AG10803 (cell line): ENCODE results near the gene TWSG1.
A peak's percentile ranks its signal among the peaks of the same experiment; 100 is the strongest.

ENCODE experiments used
- DNase-seq: peaks from one replicate; pipeline ENCODE4 v3.0.0; 2010; ENCODE audit warnings: low read depth
- H3K4me3 ChIP-seq: 2 replicates; pipeline ENCODE4 v1.5.1; 2011; ENCODE audit warnings: mild to moderate bottlenecking, low read length, control low read depth
- TF ChIP-seq, protein P1 (sequence below): conservative IDR thresholded peaks from 2 replicates; pipeline ENCODE4 v1.5.1; 2011; ENCODE audit warnings: mild to moderate bottlenecking, low read length, control low read depth, inconsistent platforms

TWSG1 gene

DNA sequence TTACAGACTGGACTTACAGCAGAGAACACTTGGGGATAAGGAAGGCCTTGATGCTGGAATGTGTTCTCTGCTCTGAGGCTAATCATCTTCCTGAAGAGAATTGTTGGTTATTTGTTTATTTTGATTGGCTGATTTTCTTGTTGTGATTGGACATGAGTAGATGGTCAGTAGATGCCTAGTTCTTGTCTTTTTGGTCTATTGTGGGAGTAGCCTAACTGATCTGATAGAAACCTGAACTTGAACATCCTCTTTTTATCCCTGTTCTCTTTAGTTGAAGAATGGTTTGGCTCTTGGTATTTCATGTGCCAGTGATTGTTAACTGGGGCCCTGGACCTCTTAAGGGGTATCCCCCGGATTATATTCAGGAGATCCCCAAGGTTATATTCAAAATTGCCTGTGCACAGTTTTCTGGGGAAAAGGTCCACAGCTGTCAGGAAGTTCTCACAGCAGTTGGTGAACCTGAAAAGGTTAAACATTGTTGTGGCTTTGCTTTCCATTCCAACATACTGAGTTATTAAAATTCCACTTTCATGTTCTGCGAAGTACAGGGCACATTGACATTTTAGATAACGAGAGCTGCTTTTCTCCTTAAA lies 13.6 kb downstream of the TWSG1 start:
- no peak overlapping the region; the same call in 1 of the 2 replicates for H3K4me3 ChIP-seq
- peak; percentile 34 for DNase-seq
- TF ChIP-seq, protein P1, sequence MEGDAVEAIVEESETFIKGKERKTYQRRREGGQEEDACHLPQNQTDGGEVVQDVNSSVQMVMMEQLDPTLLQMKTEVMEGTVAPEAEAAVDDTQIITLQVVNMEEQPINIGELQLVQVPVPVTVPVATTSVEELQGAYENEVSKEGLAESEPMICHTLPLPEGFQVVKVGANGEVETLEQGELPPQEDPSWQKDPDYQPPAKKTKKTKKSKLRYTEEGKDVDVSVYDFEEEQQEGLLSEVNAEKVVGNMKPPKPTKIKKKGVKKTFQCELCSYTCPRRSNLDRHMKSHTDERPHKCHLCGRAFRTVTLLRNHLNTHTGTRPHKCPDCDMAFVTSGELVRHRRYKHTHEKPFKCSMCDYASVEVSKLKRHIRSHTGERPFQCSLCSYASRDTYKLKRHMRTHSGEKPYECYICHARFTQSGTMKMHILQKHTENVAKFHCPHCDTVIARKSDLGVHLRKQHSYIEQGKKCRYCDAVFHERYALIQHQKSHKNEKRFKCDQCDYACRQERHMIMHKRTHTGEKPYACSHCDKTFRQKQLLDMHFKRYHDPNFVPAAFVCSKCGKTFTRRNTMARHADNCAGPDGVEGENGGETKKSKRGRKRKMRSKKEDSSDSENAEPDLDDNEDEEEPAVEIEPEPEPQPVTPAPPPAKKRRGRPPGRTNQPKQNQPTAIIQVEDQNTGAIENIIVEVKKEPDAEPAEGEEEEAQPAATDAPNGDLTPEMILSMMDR = no peak

DNA sequence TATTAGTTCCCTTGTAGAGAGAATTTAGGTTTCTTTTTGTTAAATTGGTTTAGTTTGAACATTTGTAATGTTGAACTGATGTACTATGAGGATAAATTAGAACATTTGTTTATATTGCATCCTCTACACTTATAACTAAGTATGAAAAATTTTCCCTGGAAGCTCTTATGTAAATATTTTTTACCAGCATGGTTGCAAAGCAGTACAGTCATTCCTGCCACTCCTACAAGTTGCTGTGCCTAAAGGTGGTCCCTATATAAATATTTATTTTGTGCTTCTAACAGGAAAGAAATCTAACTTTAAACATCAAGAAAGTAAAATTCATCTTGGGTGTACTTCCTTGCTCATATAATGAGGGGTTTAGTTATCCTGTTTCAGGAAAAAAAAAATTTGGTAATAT lies 14.2 kb downstream of the TWSG1 start:
- H3K4me3 ChIP-seq = no peak overlapping the region
- DNase-seq = no peak
- TF ChIP-seq, protein P1 = no peak

DNA sequence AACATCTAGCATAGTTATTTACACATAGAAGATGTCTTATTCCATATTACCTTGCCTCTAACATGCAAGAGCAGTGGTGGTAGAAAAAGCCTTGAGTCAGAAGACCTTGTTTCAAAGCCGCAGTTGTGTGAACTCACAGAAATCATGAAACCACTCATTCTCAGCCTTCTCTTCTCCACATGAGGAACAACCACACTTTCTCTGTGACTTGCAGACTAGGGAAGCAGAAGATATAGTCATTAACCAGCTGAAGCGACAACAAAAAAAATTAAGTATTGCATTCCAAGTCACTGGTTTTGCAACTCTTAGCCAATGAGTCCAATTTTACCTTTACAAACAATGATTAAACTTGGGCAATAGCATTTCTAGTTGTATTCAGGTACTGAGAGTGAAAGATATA lies 19.0 kb downstream of the TWSG1 start:
- DNase-seq = no peak
- TF ChIP-seq, protein P1 = no peak
- no peak overlapping the region for H3K4me3 ChIP-seq

DNA sequence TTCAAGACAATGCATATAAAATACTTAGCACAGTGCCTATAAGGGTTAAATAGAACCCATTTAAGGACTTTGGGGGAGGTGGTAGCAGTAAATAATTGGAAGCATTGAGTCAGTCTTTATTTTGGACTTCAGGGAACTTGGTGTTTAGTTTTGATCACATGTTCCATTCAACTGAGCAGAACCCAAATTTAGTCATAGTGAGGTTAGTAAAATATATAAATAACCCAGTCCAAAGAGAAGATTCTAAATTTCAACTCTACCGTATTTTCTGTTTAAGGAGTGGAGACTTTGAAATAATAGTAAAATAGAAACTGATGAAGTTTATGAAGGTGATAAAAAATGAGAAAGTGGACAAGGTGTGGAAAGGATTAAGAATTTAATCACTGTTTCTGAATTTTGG lies 19.7 kb downstream of the TWSG1 start:
- H3K4me3 ChIP-seq = no peak overlapping the region
- TF ChIP-seq, protein P1 = no peak
- DNase-seq = no peak

DNA sequence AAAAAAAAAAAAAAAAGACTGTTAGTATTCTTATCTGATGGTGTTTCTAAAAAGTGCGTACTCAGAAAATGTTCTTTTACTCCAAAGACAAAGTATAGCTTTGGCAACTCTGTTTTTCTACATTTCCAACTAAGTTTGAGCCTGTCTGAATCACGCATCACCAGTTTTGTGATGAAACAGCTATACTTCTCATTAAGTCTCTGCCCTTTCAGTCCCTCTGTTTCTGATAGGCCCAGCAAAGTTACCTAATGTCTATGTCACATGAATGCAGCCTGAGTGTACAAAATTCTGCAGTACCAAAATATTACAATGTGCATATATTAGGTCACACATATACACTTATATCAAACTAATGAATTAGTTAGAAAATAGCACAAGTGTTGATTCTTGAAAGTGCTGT lies 22.4 kb downstream of the TWSG1 start:
- TF ChIP-seq, protein P1 = no peak
- no peak for DNase-seq
- no peak overlapping the region for H3K4me3 ChIP-seq

DNA sequence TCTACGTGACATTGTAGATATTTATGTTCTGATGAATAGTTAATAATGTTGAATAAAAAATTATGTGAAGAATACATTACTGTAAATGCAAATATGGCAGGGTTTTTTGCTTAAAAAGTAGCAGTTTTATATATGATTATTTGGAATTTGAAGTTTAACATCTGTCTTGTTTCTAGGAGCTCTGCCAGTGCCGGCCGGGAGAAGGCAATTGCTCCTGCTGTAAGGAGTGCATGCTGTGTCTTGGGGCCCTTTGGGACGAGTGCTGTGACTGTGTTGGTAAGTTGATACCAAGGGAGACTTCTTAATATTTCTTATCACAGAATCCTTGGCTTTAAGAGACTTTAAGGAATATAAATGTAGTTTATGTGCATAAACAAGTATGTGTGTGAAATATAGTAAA lies 25.2 kb downstream of the TWSG1 start:
- no peak overlapping the region for H3K4me3 ChIP-seq
- TF ChIP-seq, protein P1 = no peak
- no peak for DNase-seq

DNA sequence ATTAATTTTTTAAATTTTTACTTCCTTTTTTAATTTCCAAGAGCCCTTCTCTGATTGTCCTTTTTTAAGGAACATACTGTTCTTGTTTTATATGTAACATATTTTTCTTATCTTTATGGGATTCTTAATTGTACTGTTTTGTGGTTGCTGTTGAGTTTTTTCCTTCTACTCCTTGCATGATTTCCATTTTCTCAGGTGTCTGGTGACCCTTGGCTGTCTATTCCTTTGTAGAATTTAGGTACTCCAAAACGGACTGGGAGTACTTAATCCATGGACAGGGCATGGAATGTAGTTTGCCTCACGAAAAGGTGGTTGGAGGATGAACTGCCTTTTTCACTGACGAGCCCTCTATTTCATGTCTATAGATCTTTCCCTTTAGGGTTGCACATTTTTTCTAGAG lies 26.6 kb downstream of the TWSG1 start:
- no peak for DNase-seq
- no peak overlapping the region for H3K4me3 ChIP-seq
- TF ChIP-seq, protein P1 = no peak
